SK-N-MC (cell line): ENCODE results near the gene DPP10.

Experiments used
- EZH2 ChIP-seq: fragments of 200-600 bp; sonication (generic); IDR thresholded peaks from one replicate; pipeline ENCODE4 v1.6.1; 2017; ENCODE audit warnings: antibody characterized with exemption
- POLR2AphosphoS5 ChIP-seq: IDR thresholded peaks from 2 replicates; pipeline ENCODE4 v1.6.1; 2012; ENCODE audit warnings: mild to moderate bottlenecking, low read depth, low read length, borderline replicate concordance

- no peak for TF ChIP-seq POLR2AphosphoS5
- no peak for TF ChIP-seq EZH2
Observed at GRCh38 chr2:115084446-115084845, 642.0 kb downstream of the DPP10 start.
